ENCODE measurements around the gene CYCS. TPM values are rescaled to one million over a fixed set of nuclear protein-coding genes. Genes with fewer than 3 reads are reported as not detected.
A peak's percentile ranks its signal among the peaks of the same experiment; 100 is the strongest.
"Not testable (repeated sequence)": the region's sequence is repeated elsewhere in the genome, so short reads cannot be mapped to it uniquely, and the experiment has no call there.

CYCS gene
- total RNA-seq, 2 donors from 2014 or later, result 147 to 158 TPM

- H3K36me3 Mint-ChIP-seq (ENCODE audit: insufficient read depth in 2 of 2); ATAC-seq (replicated peaks in 1 of 2); H3K4me3 Mint-ChIP-seq; H3K27ac Mint-ChIP-seq; H3K27me3 Mint-ChIP-seq (ENCODE audit: low read depth); DNase-seq; H3K9me3 Mint-ChIP-seq: not testable (repeated sequence)
- H3K4me1 Mint-ChIP-seq (ENCODE audit: low read depth), result peaks cover 12% of the 10 kb centered on the region
Observed at GRCh38 chr7:25110514-25110913, 14.5 kb downstream of the CYCS start.

DNA sequence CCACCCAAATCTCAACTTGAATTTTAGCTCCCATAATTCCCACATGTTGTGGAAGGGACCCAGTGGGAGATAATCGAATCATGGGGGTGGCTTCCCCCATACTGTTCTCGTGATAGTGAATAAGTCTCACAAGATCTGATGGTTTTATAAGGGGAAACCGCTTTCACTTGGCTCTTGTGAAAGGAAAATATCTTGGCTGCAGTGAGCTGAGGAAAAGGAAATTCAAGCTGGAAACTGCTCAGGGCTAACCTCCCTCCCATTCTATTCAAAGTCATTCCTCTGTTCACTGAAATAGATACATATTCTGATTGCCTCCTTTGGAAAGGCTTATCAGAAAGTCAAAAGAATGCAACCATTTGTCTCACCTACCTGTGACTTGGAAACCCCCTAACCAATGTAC lies 15.8 kb downstream of the CYCS start:
- Mint-ChIP-seq H3K27ac (no peak overlapping the region), H3K36me3 (ENCODE audit: insufficient read depth in 2 of 2) (peaks cover 2 to 8% of the 10 kb centered on the region in 2 donors), H3K4me3 (no peak overlapping the region), H3K27me3 (ENCODE audit: low read depth) (no peaks in the 10 kb centered on the region), H3K4me1 (ENCODE audit: low read depth) (peaks cover 12% of the 10 kb centered on the region), H3K9me3 (peaks cover 0 to 2% of the 10 kb centered on the region in 2 donors)
- no peak for ATAC-seq (replicated peaks in 1 of 2)
- no peak for DNase-seq

DNA sequence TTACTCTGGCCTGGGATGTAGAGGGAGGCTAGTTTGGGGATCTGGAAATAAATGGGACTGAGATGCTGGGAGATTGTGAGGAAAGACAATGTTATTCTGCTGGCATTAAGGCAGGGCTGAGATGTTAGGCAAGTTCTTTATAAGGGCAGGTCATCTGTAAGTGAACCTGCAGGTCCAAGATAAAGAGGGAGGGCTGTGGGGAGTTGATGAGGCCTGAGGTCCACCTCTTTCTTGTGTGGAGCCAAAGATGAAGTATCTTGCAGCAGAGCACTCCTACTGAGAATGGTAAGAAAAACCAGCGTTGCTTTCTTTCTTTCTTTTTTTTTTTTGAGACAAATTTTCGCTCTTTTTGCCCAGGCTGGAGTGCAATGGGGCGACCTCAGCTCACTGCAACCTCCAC lies 19.1 kb downstream of the CYCS start:
- ATAC-seq (replicated peaks in 1 of 2) (no peak), DNase-seq (no peak)
- Mint-ChIP-seq H3K27me3 (ENCODE audit: low read depth) (no peaks in the 10 kb centered on the region), H3K4me3 (no peak overlapping the region), H3K9me3 (peaks cover 0 to 2% of the 10 kb centered on the region in 2 donors), H3K36me3 (ENCODE audit: insufficient read depth in 2 of 2) (peaks cover 0 to 3% of the 10 kb centered on the region in 2 donors), H3K4me1 (ENCODE audit: low read depth) (peaks cover 12% of the 10 kb centered on the region), H3K27ac (no peak overlapping the region)

DNA sequence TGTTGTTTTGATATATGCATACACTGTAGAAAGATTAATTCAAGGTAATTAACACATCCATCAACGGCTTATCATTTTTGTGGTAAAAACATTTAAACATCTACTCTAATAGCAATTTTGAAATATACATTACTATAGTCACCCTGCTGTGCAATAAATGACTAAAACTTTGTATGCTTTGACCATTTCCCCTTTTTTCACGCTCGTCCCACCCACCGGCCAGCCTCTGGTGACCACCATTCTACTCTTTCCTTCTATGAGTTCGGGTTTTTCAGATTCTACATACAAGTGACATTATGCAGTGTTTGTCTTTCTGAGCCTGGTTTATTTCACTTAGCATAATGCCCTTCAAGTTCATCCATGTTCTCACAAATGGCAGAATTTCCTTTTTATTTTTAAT lies 21.3 kb downstream of the CYCS start:
- H3K4me3 Mint-ChIP-seq, result no peak overlapping the region
- DNase-seq (no peak), ATAC-seq (replicated peaks in 1 of 2) (no peak)
- H3K27me3 Mint-ChIP-seq (ENCODE audit: low read depth), result no peaks in the 10 kb centered on the region
- H3K27ac Mint-ChIP-seq, result no peak overlapping the region
- no peaks in the 10 kb centered on the region for H3K9me3 Mint-ChIP-seq
- H3K36me3 Mint-ChIP-seq (ENCODE audit: insufficient read depth in 2 of 2), result no peaks in the 10 kb centered on the region
- H3K4me1 Mint-ChIP-seq (ENCODE audit: low read depth), result no peaks in the 10 kb centered on the region

- ATAC-seq (replicated peaks in 1 of 2) (no peak), DNase-seq (no peak)
- Mint-ChIP-seq H3K27me3 (ENCODE audit: low read depth) (no peaks in the 10 kb centered on the region), H3K36me3 (ENCODE audit: insufficient read depth in 2 of 2) (no peaks in the 10 kb centered on the region), H3K27ac (no peak overlapping the region), H3K4me1 (ENCODE audit: low read depth) (no peaks in the 10 kb centered on the region), H3K9me3 (no peaks in the 10 kb centered on the region), H3K4me3 (no peak overlapping the region)
Observed at GRCh38 chr7:25101817-25102216, 23.2 kb downstream of the CYCS start.

- Mint-ChIP-seq H3K9me3 (no peaks in the 10 kb centered on the region), H3K27ac (no peak overlapping the region), H3K4me3 (no peak overlapping the region), H3K27me3 (ENCODE audit: low read depth) (no peaks in the 10 kb centered on the region), H3K4me1 (ENCODE audit: low read depth) (peaks cover 13% of the 10 kb centered on the region), H3K36me3 (ENCODE audit: insufficient read depth in 2 of 2) (no peaks in the 10 kb centered on the region)
- DNase-seq (peak; percentile 59 to 63), ATAC-seq (replicated peaks in 1 of 2) (peak; percentile 74 to 79)
Observed at GRCh38 chr7:25098096-25099046, 26.7 kb downstream of the CYCS start.

GRCh38 chr7:25095516-25096345 lies 29.3 kb downstream of the CYCS start:
- Mint-ChIP-seq H3K4me3 (no peak overlapping the region), H3K27ac (no peak overlapping the region), H3K27me3 (ENCODE audit: low read depth) (no peaks in the 10 kb centered on the region), H3K36me3 (ENCODE audit: insufficient read depth in 2 of 2) (no peaks in the 10 kb centered on the region), H3K4me1 (ENCODE audit: low read depth) (peaks cover 13% of the 10 kb centered on the region), H3K9me3 (no peaks in the 10 kb centered on the region)
- DNase-seq (no peak), ATAC-seq (replicated peaks in 1 of 2) (no peak)

- H3K27me3 Mint-ChIP-seq (ENCODE audit: low read depth), result no peaks in the 10 kb centered on the region
- no peaks in the 10 kb centered on the region for H3K9me3 Mint-ChIP-seq
- H3K4me1 Mint-ChIP-seq (ENCODE audit: low read depth), result peaks cover 13% of the 10 kb centered on the region
- peak; percentile 82 to 86 for DNase-seq
- H3K27ac Mint-ChIP-seq, result no peak overlapping the region
- ATAC-seq (replicated peaks in 1 of 2), result peak; percentile 80 to 84
- no peaks in the 10 kb centered on the region for H3K36me3 Mint-ChIP-seq (ENCODE audit: insufficient read depth in 2 of 2)
- no peak overlapping the region for H3K4me3 Mint-ChIP-seq
Observed at GRCh38 chr7:25093268-25093826, 31.7 kb downstream of the CYCS start.

GRCh38 chr7:25091779-25092178 lies 33.3 kb downstream of the CYCS start:
- no peaks in the 10 kb centered on the region for H3K27me3 Mint-ChIP-seq (ENCODE audit: low read depth)
- ATAC-seq (replicated peaks in 1 of 2) (no peak), DNase-seq (no peak)
- H3K4me1 Mint-ChIP-seq (ENCODE audit: low read depth), result peaks cover 13% of the 10 kb centered on the region
- no peaks in the 10 kb centered on the region for H3K36me3 Mint-ChIP-seq (ENCODE audit: insufficient read depth in 2 of 2)
- H3K27ac Mint-ChIP-seq, result no peak overlapping the region
- no peaks in the 10 kb centered on the region for H3K9me3 Mint-ChIP-seq
- H3K4me3 Mint-ChIP-seq, result no peak overlapping the region

- H3K36me3 Mint-ChIP-seq (ENCODE audit: insufficient read depth in 2 of 2), result no peaks in the 10 kb centered on the region
- no peak overlapping the region for H3K4me3 Mint-ChIP-seq
- H3K27me3 Mint-ChIP-seq (ENCODE audit: low read depth), result no peaks in the 10 kb centered on the region
- no peak for ATAC-seq (replicated peaks in 1 of 2)
- no peak for DNase-seq
- H3K4me1 Mint-ChIP-seq (ENCODE audit: low read depth), result peaks cover 13% of the 10 kb centered on the region
- no peak overlapping the region for H3K27ac Mint-ChIP-seq
- no peaks in the 10 kb centered on the region for H3K9me3 Mint-ChIP-seq
Observed at GRCh38 chr7:25091176-25091575, 33.9 kb downstream of the CYCS start.

GRCh38 chr7:25090374-25090773 lies 34.7 kb downstream of the CYCS start:
- H3K36me3 Mint-ChIP-seq (ENCODE audit: insufficient read depth in 2 of 2), result no peaks in the 10 kb centered on the region
- no peaks in the 10 kb centered on the region for H3K9me3 Mint-ChIP-seq
- peaks cover 13% of the 10 kb centered on the region for H3K4me1 Mint-ChIP-seq (ENCODE audit: low read depth)
- no peak overlapping the region for H3K27ac Mint-ChIP-seq
- ATAC-seq (replicated peaks in 1 of 2), result no peak
- H3K4me3 Mint-ChIP-seq, result no peak overlapping the region
- DNase-seq, result no peak
- no peaks in the 10 kb centered on the region for H3K27me3 Mint-ChIP-seq (ENCODE audit: low read depth)

DNA sequence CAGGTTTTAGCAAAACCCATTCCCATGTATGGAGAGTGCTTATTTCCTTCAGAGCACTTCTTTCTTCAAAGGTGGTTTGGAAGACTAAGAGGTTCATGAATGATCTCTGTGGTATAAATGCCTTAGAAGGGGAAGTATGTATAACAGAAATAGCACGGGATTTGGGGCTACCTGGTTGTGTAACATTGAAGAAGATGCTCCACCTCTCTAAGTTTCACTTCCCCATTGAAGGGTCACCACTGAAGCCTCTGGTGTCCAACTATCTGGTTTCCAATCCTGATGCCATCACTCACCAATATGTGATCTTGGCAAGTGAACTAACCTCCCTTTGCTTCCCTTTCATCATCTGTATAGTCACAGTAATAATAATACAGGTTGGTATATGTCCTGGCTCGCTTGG lies 37.2 kb downstream of the CYCS start:
- Mint-ChIP-seq H3K4me3 (no peak overlapping the region), H3K36me3 (ENCODE audit: insufficient read depth in 2 of 2) (no peaks in the 10 kb centered on the region), H3K27me3 (ENCODE audit: low read depth) (no peaks in the 10 kb centered on the region), H3K4me1 (ENCODE audit: low read depth) (no peaks in the 10 kb centered on the region), H3K9me3 (no peaks in the 10 kb centered on the region), H3K27ac (no peak overlapping the region)
- DNase-seq (no peak), ATAC-seq (replicated peaks in 1 of 2) (no peak)

DNA sequence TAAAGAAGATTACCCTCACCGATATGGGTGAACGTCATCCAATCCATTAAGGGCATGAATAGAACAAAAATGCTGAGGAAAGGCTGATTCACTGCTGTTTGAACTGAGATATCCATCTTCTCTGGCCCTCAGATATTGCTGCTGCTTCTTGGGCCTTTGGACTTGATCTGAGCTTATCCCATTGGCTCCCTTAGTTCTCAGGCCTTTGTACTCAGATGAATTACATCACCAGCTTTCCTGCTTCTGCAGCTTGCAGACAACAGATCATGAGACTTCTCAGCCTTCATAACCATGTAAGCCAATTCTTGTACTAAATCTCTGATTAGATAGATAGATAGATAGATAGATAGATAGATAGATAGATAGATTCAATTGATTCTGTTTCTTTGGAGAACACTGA lies 40.2 kb downstream of the CYCS start:
- DNase-seq (no peak), ATAC-seq (replicated peaks in 1 of 2) (no peak)
- Mint-ChIP-seq H3K9me3 (no peaks in the 10 kb centered on the region), H3K36me3 (ENCODE audit: insufficient read depth in 2 of 2) (no peaks in the 10 kb centered on the region), H3K27ac (no peak overlapping the region), H3K27me3 (ENCODE audit: low read depth) (no peaks in the 10 kb centered on the region), H3K4me3 (no peak overlapping the region), H3K4me1 (ENCODE audit: low read depth) (no peaks in the 10 kb centered on the region)

Measured in activated T-cell treated with anti-CD3 and anti-CD28 coated beads, Interleukin-2, amount 50 U/mL, for 72 hours (primary cell).